G401.6 (cell line): Measurements from ENCODE around the gene TMBIM1.
"Not testable (repeated sequence)": the region's sequence is repeated elsewhere in the genome, so short reads cannot be mapped to it uniquely, and the experiment has no call there.

ENCODE experiments used
- FAIRE-seq: peaks from 2 replicates; lab custom pipeline; 2012; peaks lifted over from hg19 to GRCh38; lab: Jason Lieb, UNC

The TMBIM1 gene

GRCh38 chr2:218318241-218318640 lies 25.9 kb upstream of the TMBIM1 start:
- FAIRE-seq = no peak

DNA sequence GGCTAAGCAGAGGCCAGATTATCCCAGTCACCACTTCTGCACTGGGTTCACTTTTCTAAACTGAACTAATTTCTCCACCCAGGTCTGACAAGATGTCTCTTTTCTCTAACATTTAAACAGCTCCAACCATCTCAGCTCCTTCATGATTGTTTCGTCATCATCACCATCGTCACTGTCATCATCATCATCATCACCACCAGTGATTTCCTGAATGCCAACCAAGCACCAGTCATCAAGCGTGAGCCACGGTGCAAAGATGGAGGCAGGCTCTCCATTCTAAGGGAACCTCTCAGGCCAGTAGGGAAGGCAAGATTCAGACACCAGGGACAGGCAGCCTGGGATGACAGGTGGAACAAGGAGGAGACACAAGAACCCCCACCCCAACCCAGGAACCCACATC lies 25.5 kb upstream of the TMBIM1 start:
- no peak for FAIRE-seq

GRCh38 chr2:218317303-218317630 lies 25.0 kb upstream of the TMBIM1 start:
- FAIRE-seq = no peak

GRCh38 chr2:218315397-218315796 lies 23.1 kb upstream of the TMBIM1 start:
- no peak for FAIRE-seq

- FAIRE-seq = not testable (repeated sequence)
These were observed 22.5 kb upstream of the TMBIM1 start for GRCh38 chr2:218314764-218315163.

DNA sequence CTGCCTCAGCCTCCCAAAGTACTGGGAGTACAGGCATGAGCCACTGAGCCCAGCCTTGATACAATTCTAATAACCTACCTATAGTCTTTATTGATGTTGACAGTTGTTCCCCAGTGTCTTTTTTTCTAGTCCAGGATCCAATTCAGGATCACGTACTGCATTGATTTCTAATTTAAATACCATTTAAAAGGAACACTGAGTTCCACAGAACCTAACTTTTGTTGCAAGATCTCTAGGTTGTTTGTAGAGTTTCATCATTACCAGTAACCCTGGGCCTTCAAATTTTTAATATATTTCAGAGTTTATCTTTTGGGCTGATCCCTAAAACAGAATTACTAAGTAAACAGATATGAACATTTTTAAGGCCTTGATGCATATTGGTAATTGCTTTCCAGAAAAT lies 21.1 kb upstream of the TMBIM1 start:
- no peak for FAIRE-seq

- FAIRE-seq = no peak
These were observed 20.0 kb upstream of the TMBIM1 start for GRCh38 chr2:218312267-218312756.

GRCh38 chr2:218311541-218312266 lies 19.4 kb upstream of the TMBIM1 start:
- not testable (repeated sequence) for FAIRE-seq

GRCh38 chr2:218310853-218311540 lies 18.7 kb upstream of the TMBIM1 start:
- no peak for FAIRE-seq

GRCh38 chr2:218307415-218308090 lies 15.2 kb upstream of the TMBIM1 start:
- FAIRE-seq = no peak

- FAIRE-seq = no peak
These were observed 14.0 kb upstream of the TMBIM1 start for GRCh38 chr2:218306184-218306920.

- FAIRE-seq = no peak
These were observed 13.1 kb upstream of the TMBIM1 start for GRCh38 chr2:218305383-218305782.

- FAIRE-seq = peak; percentile 96
These were observed 9.0 kb upstream of the TMBIM1 start for GRCh38 chr2:218301176-218301819.

GRCh38 chr2:218300141-218300540 lies 7.8 kb upstream of the TMBIM1 start:
- no peak for FAIRE-seq

DNA sequence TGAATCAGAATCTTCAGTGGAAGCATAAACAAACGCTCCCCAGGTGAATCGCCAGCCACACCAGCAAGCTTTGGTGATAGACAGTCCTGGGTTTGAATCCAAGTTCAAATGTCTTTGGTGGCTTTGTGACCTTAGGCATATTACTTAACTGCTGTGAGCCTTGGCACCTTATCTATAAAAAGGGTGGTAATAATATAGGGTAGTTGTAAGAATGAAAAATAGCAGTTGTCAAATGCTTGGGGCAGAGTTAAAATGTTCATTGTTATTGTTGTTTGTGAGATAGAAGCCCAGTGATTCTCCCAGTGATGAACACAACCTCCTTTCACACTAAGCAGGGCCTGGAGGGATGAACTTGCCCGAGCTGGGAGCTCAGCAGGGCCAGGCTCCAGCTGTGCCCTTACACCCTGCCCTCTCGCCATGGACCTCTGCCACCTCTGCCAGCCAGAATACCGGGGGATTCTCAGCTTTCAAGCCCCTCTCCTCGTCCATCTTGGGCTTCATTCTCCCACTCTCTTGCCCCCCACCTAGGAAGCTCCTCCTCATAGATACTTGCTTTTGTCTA lies 6.1 kb upstream of the TMBIM1 start:
- FAIRE-seq = no peak

DNA sequence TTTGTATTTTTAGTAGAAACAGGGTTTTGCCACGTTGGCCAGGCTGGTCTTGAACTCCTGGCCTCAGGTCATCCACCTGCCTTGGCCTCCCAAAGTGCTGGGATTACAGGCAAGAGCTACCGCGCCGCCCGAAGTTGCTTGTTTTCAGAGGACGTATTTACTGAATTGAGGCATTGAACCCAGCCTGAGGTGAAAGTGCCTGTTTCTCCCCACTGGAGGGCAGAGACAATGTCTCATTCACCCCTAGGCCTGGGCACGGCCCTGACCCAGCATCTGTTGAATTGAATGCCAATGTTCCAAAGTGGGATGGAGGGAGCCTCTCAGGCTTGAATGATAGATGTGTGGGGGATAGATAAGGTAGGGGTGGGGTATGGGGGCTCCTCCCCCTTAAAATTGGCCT lies 4.5 kb upstream of the TMBIM1 start:
- FAIRE-seq = no peak

DNA sequence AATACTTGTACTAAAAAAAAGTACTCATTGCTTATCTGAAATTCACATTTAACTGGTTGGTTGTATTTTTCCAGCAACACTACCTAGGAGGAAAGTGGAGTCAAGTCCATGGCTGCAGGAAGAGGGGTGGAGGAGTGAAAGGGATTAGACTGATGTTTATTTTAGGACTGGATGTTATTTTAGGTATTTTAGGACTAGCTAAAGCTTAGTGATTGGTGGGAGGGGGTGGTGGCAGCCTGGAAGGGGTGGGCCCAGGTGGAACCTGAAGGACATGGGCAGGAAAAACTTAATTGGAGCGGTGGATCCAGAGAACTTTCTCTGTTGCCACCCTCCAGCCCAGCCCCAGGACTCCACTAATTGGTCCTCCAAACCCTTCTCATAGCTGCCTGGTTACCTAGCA lies 3.9 kb upstream of the TMBIM1 start:
- FAIRE-seq = no peak

- FAIRE-seq = no peak
These were observed 2.7 kb upstream of the TMBIM1 start for GRCh38 chr2:218295029-218295428.

- FAIRE-seq = no peak
These were observed 2.2 kb upstream of the TMBIM1 start for GRCh38 chr2:218294430-218295022.

DNA sequence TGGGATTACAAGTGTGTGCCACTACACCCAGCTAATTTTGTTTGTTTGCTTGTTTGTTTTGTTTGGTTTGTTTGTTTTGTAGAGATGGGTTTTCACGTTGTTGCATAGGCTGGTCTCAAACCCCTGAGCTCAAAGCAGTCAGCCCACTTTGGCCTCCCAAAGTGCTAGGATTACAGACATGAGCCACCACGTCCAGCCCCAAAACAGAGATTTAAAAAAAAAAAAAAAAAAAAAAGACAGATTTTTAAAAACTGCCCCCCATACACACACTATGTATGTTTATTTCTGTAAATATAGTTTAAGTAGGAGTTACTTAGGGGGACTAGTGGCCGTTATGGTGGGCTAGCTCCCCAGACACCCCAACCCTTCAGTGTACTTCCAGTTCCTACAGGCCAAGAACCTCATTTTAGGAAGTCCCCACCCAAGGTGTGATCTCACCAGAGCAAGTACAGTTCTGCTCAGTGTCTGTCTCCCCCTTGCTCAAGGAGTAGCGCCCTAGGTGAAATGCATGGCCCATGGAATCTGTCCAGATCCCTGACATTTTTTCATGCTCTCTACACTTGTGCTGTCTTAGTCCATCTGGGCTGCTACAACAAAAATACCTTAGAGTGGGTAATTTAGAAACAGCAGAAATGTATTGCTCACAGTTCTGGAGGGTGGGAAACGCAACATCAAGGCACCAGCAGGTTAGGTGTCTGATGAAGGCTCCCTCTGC lies 1.6 kb upstream of the TMBIM1 start:
- FAIRE-seq = no peak
